GM21528 (cell line): ENCODE measurements around the gene PTPRK.

Experiments used
- ATAC-seq: cut with Tn5 transposase; IDR thresholded peaks from one replicate; pipeline ENCODE4 v1.9.1; 2021; ENCODE audit warnings: mild to moderate bottlenecking, moderate library complexity; ENCODE audit not compliant: unreplicated experiment, low FRiP score

PTPRK gene

GRCh38 chr6:128209771-128210170 lies 310.6 kb downstream of the PTPRK start:
- ATAC-seq: no peak

GRCh38 chr6:128208851-128209580 lies 311.4 kb downstream of the PTPRK start:
- no peak for ATAC-seq

- no peak for ATAC-seq
Measured at GRCh38 chr6:128208078-128208477, 312.3 kb downstream of the PTPRK start.

GRCh38 chr6:128206610-128207426 lies 313.6 kb downstream of the PTPRK start:
- no peak for ATAC-seq

GRCh38 chr6:128204616-128205015 lies 315.8 kb downstream of the PTPRK start:
- ATAC-seq: no peak

GRCh38 chr6:128202169-128202765 lies 318.1 kb downstream of the PTPRK start:
- no peak for ATAC-seq

- ATAC-seq: no peak
Measured at GRCh38 chr6:128200789-128201188, 319.6 kb downstream of the PTPRK start.

GRCh38 chr6:128199461-128199860 lies 320.9 kb downstream of the PTPRK start:
- no peak for ATAC-seq

- no peak for ATAC-seq
Measured at GRCh38 chr6:128192972-128193371, 327.4 kb downstream of the PTPRK start.

GRCh38 chr6:128188678-128189077 lies 331.7 kb downstream of the PTPRK start:
- ATAC-seq: no peak

GRCh38 chr6:128186729-128187128 lies 333.7 kb downstream of the PTPRK start:
- ATAC-seq: no peak

GRCh38 chr6:128179876-128180438 lies 340.4 kb downstream of the PTPRK start:
- no peak for ATAC-seq

- ATAC-seq: no peak
Measured at GRCh38 chr6:128174724-128175123, 345.7 kb downstream of the PTPRK start.

- ATAC-seq: no peak
Measured at GRCh38 chr6:128172752-128173682, 347.4 kb downstream of the PTPRK start.

- no peak for ATAC-seq
Measured at GRCh38 chr6:128172081-128172480, 348.3 kb downstream of the PTPRK start.

- ATAC-seq: no peak
Measured at GRCh38 chr6:128171182-128171581, 349.2 kb downstream of the PTPRK start.

- ATAC-seq: no peak
Measured at GRCh38 chr6:128168244-128168643, 352.2 kb downstream of the PTPRK start.

GRCh38 chr6:128167552-128167951 lies 352.8 kb downstream of the PTPRK start:
- no peak for ATAC-seq

GRCh38 chr6:128164254-128164653 lies 356.1 kb downstream of the PTPRK start:
- no peak for ATAC-seq

- ATAC-seq: no peak
Measured at GRCh38 chr6:128162423-128162822, 358.0 kb downstream of the PTPRK start.
